Esophagus squamous epithelium (tissue), 5 donors: ENCODE data around the gene MIA. TPM values are rescaled to one million over a fixed set of nuclear protein-coding genes. Genes with fewer than 3 reads are reported as not detected.
A peak's percentile ranks its signal among the peaks of the same experiment; 100 is the strongest.

Experiments
- DNase-seq: peaks from one replicate; lab custom pipeline; 2025; lab: John Stamatoyannopoulos, UW
- H3K27ac ChIP-seq, 4 donors: fragments of 200-600 bp; sonication (generic); one replicate each; pipeline ENCODE4 v1.5.1; 2016 to 2019; ENCODE audit warnings: mild to moderate bottlenecking in 1 of 4
- H3K27me3 ChIP-seq, 4 donors: fragments of 200-600 bp; sonication (generic); 1 replicate in 3 of 4; 2 replicates in 1 of 4; pipeline versions ENCODE4 v1.5.1 to v1.6.0; 2017 to 2021; ENCODE audit warnings: antibody characterized with exemption in 1 of 4
- H3K36me3 ChIP-seq, 3 donors: fragments of 200-600 bp; sonication (generic); one replicate each; pipeline ENCODE4 v1.5.1; 2016 to 2019
- H3K4me1 ChIP-seq, 3 donors: fragments of 200-600 bp; sonication (generic); one replicate each; pipeline ENCODE4 v1.5.1; 2017 to 2019
- H3K4me3 ChIP-seq, 4 donors: fragments of 200-600 bp; sonication (generic); 1 replicate in 3 of 4; 2 replicates in 1 of 4; pipeline ENCODE4 v1.5.1; 2016 to 2019; ENCODE audit warnings: mild to moderate bottlenecking in 2 of 4, moderate library complexity in 1 of 4
- H3K9me3 ChIP-seq, 3 donors: fragments of 200-600 bp; sonication (generic); one replicate each; pipeline ENCODE4 v1.5.1; 2016 to 2019
- CTCF ChIP-seq, 6 experiments: fragments of 450-650 bp in 4 of 6; fragments of 200-600 bp in 2 of 6; sonication (generic) in 2 of 6; IDR thresholded peaks; one replicate each; pipeline ENCODE4 v1.5.1; 2016 to 2019; ENCODE audit warnings: antibody characterized with exemption in 6 of 6, mild to moderate bottlenecking in 4 of 6, moderate library complexity in 4 of 6
- POLR2A ChIP-seq, 4 donors: fragments of 450-650 bp; IDR thresholded peaks; one replicate each; pipeline ENCODE4 v1.6.1; 2017; ENCODE audit warnings: antibody characterized with exemption in 4 of 4, mild to moderate bottlenecking in 4 of 4, moderate library complexity in 3 of 4
- WGBS, 2 donors: methylation state at CpG; one replicate each; pipeline ENCODE4 v1.1.5; 2018; 5-methylcytosine and 5-hydroxymethylcytosine counted together
- intact Hi-C: fragments of 100-400 bp; cut with DNase I; formaldehyde crosslinking; loops from one replicate; pipeline ENCODE4 v1.15.0; 2022
- total RNA-seq, 4 donors: library from RNA; depleted of rRNA; stranded (reverse); fragments of >200 nt; gene quantifications; one replicate each; pipeline ENCODE4 v1.1.0, GENCODE V29; 2016
- donor health status: DM: yes; HTN: yes; CAD: no.

Gene MIA
- total RNA-seq, 4 donors from 2014 or later, result 3.7 TPM; not detected in 3

- Histone ChIP-seq H3K9me3 (no peaks in the 10 kb centered on the region), H3K4me3 (peak overlapping the region in 1 of 4 donors; percentile 99), H3K27me3 (no peaks in the 10 kb centered on the region), H3K36me3 (peaks cover 11 to 27% (median 16%) of the 10 kb centered on the region in 3 donors), H3K27ac (peak overlapping the region; percentile 94 to 98 (median 96)), H3K4me1 (peaks cover 24 to 44% (median 34%) of the 10 kb centered on the region in 3 donors)
- 89 to 91% methylated on average over 8 to 12 of the region's 14 CpGs for WGBS, 2 donors
- TF ChIP-seq POLR2A (IDR thresholded peaks at IDR 0.05), result no peak
- no peak for TF ChIP-seq CTCF (IDR thresholded peaks at IDR 0.05)
- no peak for DNase-seq
- intact Hi-C loops, result no loop called here
Observed at GRCh38 chr19:40797166-40797962, 22.0 kb downstream of the MIA start.

- H3K27ac ChIP-seq, result peak overlapping the region; percentile 94 to 98 (median 96)
- H3K4me3 ChIP-seq, result peak overlapping the region; percentile 22 to 99 (median 98)
- TF ChIP-seq CTCF (IDR thresholded peaks at IDR 0.05) (peak in 5 of 6 experiments; percentile 4 to 62 (median 53)), POLR2A (IDR thresholded peaks at IDR 0.05) (peak in 1 of 4 donors; percentile 59)
- 8 to 11% methylated on average over 24 to 28 of the region's 28 CpGs for WGBS, 2 donors
- H3K27me3 ChIP-seq, result no peaks in the 10 kb centered on the region
- intact Hi-C loops, result no loop called here
- peaks cover 11 to 27% (median 16%) of the 10 kb centered on the region in 3 donors for H3K36me3 ChIP-seq
- H3K9me3 ChIP-seq, result no peaks in the 10 kb centered on the region
- H3K4me1 ChIP-seq, result peaks cover 32 to 44% (median 41%) of the 10 kb centered on the region in 3 donors
- DNase-seq, result peak; percentile 35
Observed at GRCh38 chr19:40797963-40798682, 22.8 kb downstream of the MIA start.

GRCh38 chr19:40798683-40799557 is 23.6 kb downstream of the MIA start, which contains the start of gene EGLN2:
TSS of gene EGLN2 (plus strand) at chr19:40799191. CDS start at chr19:40800573, 1,382 bp downstream.
- WGBS, 2 donors, result 0% methylated on average over 18 to 26 of the region's 110 CpGs
- TF ChIP-seq CTCF (IDR thresholded peaks at IDR 0.05) (no peak), POLR2A (IDR thresholded peaks at IDR 0.05) (peak in 3 of 4 donors; percentile 26 to 79 (median 67))
- Histone ChIP-seq H3K9me3 (no peaks in the 10 kb centered on the region), H3K4me3 (peak within 1 kb of the TSS; percentile 85 to 99 (median 98)), H3K4me1 (peaks cover 40 to 51% (median 49%) of the 10 kb centered on the region in 3 donors), H3K27me3 (no peaks in the 10 kb centered on the region), H3K27ac (peak within 1 kb of the TSS; percentile 94 to 98 (median 96)), H3K36me3 (peaks cover 11 to 34% (median 16%) of the 10 kb centered on the region in 3 donors)
- peak; percentile 100 for DNase-seq
- intact Hi-C loops, result no loop called here

- peak overlapping the region; percentile 85 to 99 (median 98) for H3K4me3 ChIP-seq
- intact Hi-C loops, result no loop called here
- peak overlapping the region; percentile 94 to 98 (median 96) for H3K27ac ChIP-seq
- no peaks in the 10 kb centered on the region for H3K27me3 ChIP-seq
- WGBS, 2 donors, result 1 to 3% methylated on average over 29 to 34 of the region's 40 CpGs
- TF ChIP-seq POLR2A (IDR thresholded peaks at IDR 0.05) (no peak), CTCF (IDR thresholded peaks at IDR 0.05) (no peak)
- peaks cover 48 to 59% (median 58%) of the 10 kb centered on the region in 3 donors for H3K4me1 ChIP-seq
- DNase-seq, result no peak
- no peaks in the 10 kb centered on the region for H3K9me3 ChIP-seq
- H3K36me3 ChIP-seq, result peaks cover 11 to 42% (median 16%) of the 10 kb centered on the region in 3 donors
Observed at GRCh38 chr19:40799558-40800338, 24.4 kb downstream of the MIA start.
